H1 (cell line): ENCODE measurements around the gene DNASE1L1. TPM values are rescaled to one million over a fixed set of nuclear protein-coding genes. Genes with fewer than 3 reads are reported as not detected.
A peak's percentile ranks its signal among the peaks of the same experiment; 100 is the strongest.
"Not testable (repeated sequence)": the region's sequence is repeated elsewhere in the genome, so short reads cannot be mapped to it uniquely, and the experiment has no call there.

Experiments
- CTCF ChIA-PET: fragments of 300-600 bp; sonication (Branson Sonifier 250); formaldehyde crosslinking; loops from one replicate; lab custom pipeline; 2021; ENCODE audit not compliant: partially characterized antibody; lab: Charles Lee
- POLR2A ChIA-PET: fragments of 300-600 bp; sonication (Branson Sonifier 250); formaldehyde crosslinking; loops from one replicate; lab custom pipeline; 2021; ENCODE audit warnings: inconsistent platforms; ENCODE audit not compliant: partially characterized antibody; lab: Charles Lee
- DNase-seq, 2 experiments: peaks; one replicate each; pipeline versions ENCODE4 v3.0.0 to v3.0.0-alpha.2; 2010 to 2022; ENCODE audit warnings: low spot score in 2 of 2, low read depth in 1 of 2, mixed read lengths in 1 of 2
- FAIRE-seq: peaks from 2 replicates; lab custom pipeline; 2011; peaks lifted over from hg19 to GRCh38; lab: Jason Lieb, UNC
- H2AFZ ChIP-seq: 2 replicates; pipeline ENCODE4 v1.8.1; 2012; ENCODE audit warnings: low read length, inconsistent platforms
- H2AK5ac ChIP-seq: 2 replicates; pipeline ENCODE4 v1.6.1; 2013; ENCODE audit warnings: low read depth, low read length
- H2BK120ac ChIP-seq: replicated peaks from 2 replicates; pipeline ENCODE3; 2013; ENCODE audit warnings: low read depth, low read length, inconsistent platforms
- H2BK12ac ChIP-seq: 2 replicates; pipeline ENCODE4 v1.6.1; 2013; ENCODE audit warnings: low read depth, low read length
- H2BK15ac ChIP-seq: 2 replicates; pipeline ENCODE4 v1.6.1; 2013; ENCODE audit warnings: low read length
- H2BK20ac ChIP-seq: 2 replicates; pipeline ENCODE4 v1.6.1; 2013; ENCODE audit warnings: low read length
- H2BK5ac ChIP-seq: 2 replicates; pipeline ENCODE4 v1.6.1; 2013; ENCODE audit warnings: low read depth, low read length
- H3K14ac ChIP-seq: 2 replicates; pipeline ENCODE4 v1.6.1; 2013; ENCODE audit warnings: inconsistent platforms; ENCODE audit not compliant: insufficient read length
- H3K18ac ChIP-seq: 2 replicates; pipeline ENCODE4 v1.6.1; 2013; ENCODE audit warnings: low read length; ENCODE audit errors: extremely low read depth
- H3K23ac ChIP-seq: 2 replicates; pipeline ENCODE4 v1.6.1; 2013; ENCODE audit warnings: inconsistent platforms; ENCODE audit not compliant: insufficient read length
- H3K23me2 ChIP-seq: 2 replicates; pipeline ENCODE4 v1.6.1; 2013; ENCODE audit warnings: low read depth, low read length
- H3K27ac ChIP-seq: 2 replicates; pipeline ENCODE4 v1.6.1; 2011; ENCODE audit warnings: low read depth, low read length, inconsistent platforms
- H3K27me3 ChIP-seq, 4 experiments: replicated peaks in 1 of 4; 1 replicate in 1 of 4; 2 replicates in 3 of 4; pipeline versions ENCODE4 v1.6.1 to v1.8.1; 2011 to 2013; ENCODE audit warnings: low read length in 3 of 4, mild to moderate bottlenecking in 3 of 4, inconsistent platforms in 2 of 4, mixed read lengths in 2 of 4, moderate library complexity in 1 of 4; ENCODE audit not compliant: control insufficient read depth in 3 of 4, insufficient read depth in 3 of 4; ENCODE audit errors: extremely low read depth in 1 of 4
- H3K36me3 ChIP-seq, 4 experiments: 2 replicates each; pipeline versions ENCODE4 v1.6.1 to v1.8.1; 2011 to 2013; ENCODE audit warnings: mild to moderate bottlenecking in 4 of 4, low read length in 3 of 4, moderate library complexity in 2 of 4, control low read depth in 1 of 4, inconsistent platforms in 1 of 4; ENCODE audit not compliant: insufficient read depth in 4 of 4, control insufficient read depth in 2 of 4
- H3K4ac ChIP-seq: replicated peaks from 2 replicates; pipeline ENCODE3; 2013; ENCODE audit warnings: low read length, low read depth, mixed read lengths, inconsistent platforms; ENCODE audit not compliant: insufficient read length
- H3K4me1 ChIP-seq, 4 experiments: replicated peaks in 1 of 4; 1 replicate in 1 of 4; 2 replicates in 3 of 4; pipeline versions ENCODE4 v1.6.1 to v1.8.1; 2011 to 2013; ENCODE audit warnings: low read length in 3 of 4, inconsistent platforms in 2 of 4, mixed read lengths in 1 of 4; ENCODE audit not compliant: insufficient read depth in 4 of 4, control insufficient read depth in 3 of 4
- H3K4me2 ChIP-seq, 2 experiments: 2 replicates each; pipeline versions ENCODE4 v1.6.1 to v1.8.1; 2011 to 2013; ENCODE audit warnings: low read depth in 2 of 2, low read length in 2 of 2, control low read depth in 1 of 2, inconsistent platforms in 1 of 2, mild to moderate bottlenecking in 1 of 2; ENCODE audit not compliant: insufficient read depth in 1 of 2
- H3K4me3 ChIP-seq, 4 experiments: fragments of 200-600, 300-600 bp in 1 of 4; sonication (generic), shearing (Covaris generic), sonication (Bioruptor Twin) in 1 of 4; 2 replicates each; pipeline versions ENCODE4 v1.5.1 to v1.8.1; 2011 to 2016; ENCODE audit warnings: low read length in 4 of 4, low read depth in 3 of 4, control low read depth in 2 of 4, inconsistent platforms in 2 of 4, mild to moderate bottlenecking in 2 of 4, mixed read lengths in 1 of 4, moderate library complexity in 1 of 4; ENCODE audit not compliant: insufficient read depth in 2 of 4; ENCODE audit errors: extremely low read depth in 1 of 4
- H3K56ac ChIP-seq: replicated peaks from 2 replicates; pipeline ENCODE3; 2013; ENCODE audit warnings: low read depth, mild to moderate bottlenecking, mixed read lengths, low read length, inconsistent platforms; ENCODE audit not compliant: insufficient read length
- H3K79me1 ChIP-seq: 2 replicates; pipeline ENCODE4 v1.6.1; 2013; ENCODE audit warnings: low read depth, low read length, control low read depth
- H3K79me2 ChIP-seq, 2 experiments: 2 replicates each; pipeline versions ENCODE4 v1.6.1 to v1.8.1; 2012 to 2013; ENCODE audit warnings: low read length in 2 of 2, mild to moderate bottlenecking in 2 of 2, inconsistent platforms in 1 of 2; ENCODE audit not compliant: insufficient read depth in 2 of 2, control insufficient read depth in 1 of 2
- H3K9ac ChIP-seq, 4 experiments: replicated peaks in 1 of 4; 1 replicate in 1 of 4; 2 replicates in 3 of 4; pipeline versions ENCODE4 v1.6.1 to v1.8.1; 2011 to 2013; ENCODE audit warnings: low read depth in 3 of 4, low read length in 3 of 4, control low read depth in 2 of 4, mild to moderate bottlenecking in 2 of 4, moderate library complexity in 2 of 4, inconsistent platforms in 1 of 4; ENCODE audit errors: extremely low read depth in 1 of 4
- H3K9me3 ChIP-seq, 2 experiments: 2 replicates each; pipeline versions ENCODE4 v1.6.1 to v1.8.1; 2012 to 2013; ENCODE audit warnings: mild to moderate bottlenecking in 2 of 2, moderate library complexity in 2 of 2, control low read depth in 1 of 2, inconsistent platforms in 1 of 2, low read depth in 1 of 2, low read length in 1 of 2, mixed read lengths in 1 of 2; ENCODE audit not compliant: insufficient read depth in 2 of 2
- H4K20me1 ChIP-seq, 2 experiments: replicated peaks in 1 of 2; 2 replicates each; pipeline versions ENCODE3 to v1.8.1; 2011 to 2013; ENCODE audit warnings: inconsistent platforms in 2 of 2, low read length in 2 of 2, mild to moderate bottlenecking in 1 of 2; ENCODE audit not compliant: insufficient read depth in 2 of 2, control insufficient read depth in 1 of 2
- H4K5ac ChIP-seq: 2 replicates; pipeline ENCODE4 v1.6.1; 2013; ENCODE audit warnings: low read length, low read depth, mixed read lengths, inconsistent platforms; ENCODE audit not compliant: insufficient read length
- H4K8ac ChIP-seq: 2 replicates; pipeline ENCODE4 v1.8.0; 2013; ENCODE audit warnings: mild to moderate bottlenecking, moderate library complexity, low read length, inconsistent platforms; ENCODE audit not compliant: insufficient read depth; ENCODE audit errors: extremely low read depth
- H4K91ac ChIP-seq: replicated peaks from 2 replicates; pipeline ENCODE3; 2013; ENCODE audit warnings: low read length, mixed read lengths, inconsistent platforms; ENCODE audit not compliant: insufficient read length
- CREB1 ChIP-seq: IDR thresholded peaks from 2 replicates; pipeline ENCODE4 v1.6.1; 2012; ENCODE audit warnings: inconsistent platforms
- TAF1 ChIP-seq: IDR thresholded peaks from 2 replicates; pipeline ENCODE4 v1.6.1; 2011; ENCODE audit warnings: mild to moderate bottlenecking, low read depth, low read length
- TCF12 ChIP-seq: IDR thresholded peaks from 2 replicates; pipeline ENCODE4 v1.6.1; 2011; ENCODE audit warnings: low read depth, mild to moderate bottlenecking, low read length
- WGBS, 2 experiments: shearing (Covaris generic) in 1 of 2; methylation state at CpG; one replicate each; pipeline versions ENCODE4 v1.1.6 to v1.1.7; 2013 to 2015; ENCODE audit warnings: low lambda C conversion rate in 2 of 2, mixed read lengths in 2 of 2, inconsistent platforms in 1 of 2, low coverage in 1 of 2, missing lambda C conversion rate in 1 of 2; ENCODE audit not compliant: insufficient replicate concordance in 2 of 2, insufficient coverage in 1 of 2, insufficient read length in 1 of 2; ENCODE audit errors: extremely low coverage in 1 of 2, missing lambda C conversion rate in 1 of 2; 5-methylcytosine and 5-hydroxymethylcytosine counted together
- polyA plus RNA-seq, 7 experiments: library from polyadenylated mRNA; depleted of rRNA in 3 of 7; stranded (reverse) in 5 of 7; unstranded in 2 of 7; fragments of >200 nt in 5 of 7; fragments of 200-250 nt in 2 of 7; gene quantifications; 1 replicate in 5 of 7; 2 replicates in 1 of 7; 4 replicates in 1 of 7; pipeline versions ENCODE4 v1.2.1 to v1.2.3, GENCODE V29; 2011 to 2013; ENCODE audit warnings: missing spikeins in 2 of 7, mixed read lengths in 2 of 7
- total RNA-seq: library from RNA; stranded (reverse); fragmentation: NEBNext Ultra II Directional; extraction: Animal tissue kit (Norgen Biotek cat#: 25700); gene quantifications from 2 replicates; pipeline ENCODE4 v1.2.1, GENCODE V29; 2021

Gene DNASE1L1
- total and polyA plus RNA-seq, 2 of the 8 experiments (the other 6 are each of a cell fraction or from before 2014, with no cell fraction given) = 8.7 to 30.0 TPM

DNA sequence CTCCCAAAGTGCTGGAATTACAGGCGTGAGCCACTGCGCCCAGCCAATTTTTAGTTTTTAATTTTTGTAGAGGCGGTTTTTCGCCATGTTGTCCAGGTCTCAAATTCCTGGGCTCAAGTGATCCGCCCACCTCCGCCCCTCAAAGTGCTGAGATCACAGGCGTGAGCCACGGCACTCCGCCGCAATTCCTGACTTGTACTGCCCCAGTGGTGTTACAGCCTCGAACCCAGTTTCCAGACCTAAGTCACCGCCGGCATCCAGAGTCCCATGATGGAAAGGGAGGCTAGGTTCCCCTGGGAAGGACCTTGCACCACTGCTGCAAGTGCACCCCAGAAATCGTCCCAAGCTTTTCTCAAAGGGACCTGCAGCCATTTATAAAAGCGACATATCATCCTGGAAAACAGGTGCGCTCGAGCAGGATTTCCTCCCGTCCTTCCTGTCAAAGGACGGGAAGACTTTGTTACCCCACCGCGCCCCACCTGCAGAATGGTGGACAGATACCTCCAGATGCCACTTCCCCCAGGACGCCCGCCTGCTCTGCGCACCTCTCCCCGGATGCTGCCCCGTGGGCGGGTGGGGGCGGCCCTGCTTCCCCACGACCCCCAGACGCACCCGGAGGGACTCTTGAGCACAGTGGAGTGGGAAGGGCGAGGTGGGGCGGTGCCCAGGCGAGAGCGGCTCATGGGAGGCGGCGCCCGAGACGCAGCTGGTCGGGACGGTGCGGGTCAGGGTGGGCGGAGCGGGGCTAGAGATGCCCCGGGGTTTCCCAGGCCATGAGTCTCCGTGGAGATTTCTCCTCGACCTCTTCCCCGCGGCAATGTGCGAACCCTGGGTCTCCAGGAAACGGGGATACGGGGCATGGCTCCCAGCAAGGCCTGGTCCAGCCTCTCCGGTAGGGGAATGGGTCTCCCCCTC is 11.8 kb downstream of the DNASE1L1 start (continued):
- TF ChIP-seq CREB1 (no peak), TAF1 (0 out of 2 replicates have a peak, but pooled peaks have one; percentile 3), TCF12 (no peak)

DNA sequence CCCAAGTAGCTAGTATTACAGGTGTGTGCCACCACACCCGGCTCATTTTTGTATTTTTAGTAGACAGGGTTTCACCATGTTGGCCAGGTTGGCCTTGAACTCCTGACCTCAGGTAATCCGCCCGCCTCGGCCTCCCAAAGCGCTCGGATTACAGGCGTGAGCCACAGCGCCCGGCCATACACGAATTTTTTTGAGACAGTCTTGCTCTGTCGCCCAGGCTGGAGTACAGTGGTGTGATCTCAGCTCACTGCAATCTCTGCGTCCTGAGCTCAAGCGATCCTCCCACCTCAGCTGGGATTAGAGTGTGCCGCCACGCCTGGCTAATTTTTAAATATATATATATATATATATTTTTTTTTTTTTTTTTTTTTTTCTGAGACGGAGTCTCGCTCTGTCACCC is 12.7 kb downstream of the DNASE1L1 start:
- H4K91ac ChIP-seq, H3K79me1 ChIP-seq, H2AFZ ChIP-seq, H3K23me2 ChIP-seq, H3K14ac ChIP-seq, H3K4me3 ChIP-seq, H2AK5ac ChIP-seq, H2BK120ac ChIP-seq, H2BK20ac ChIP-seq, FAIRE-seq, H3K23ac ChIP-seq, H4K8ac ChIP-seq, H3K9ac ChIP-seq, H4K5ac ChIP-seq, H3K4ac ChIP-seq, DNase-seq, H4K20me1 ChIP-seq, H2BK12ac ChIP-seq, H3K27ac ChIP-seq, H2BK5ac ChIP-seq, H3K18ac ChIP-seq, H3K9me3 ChIP-seq, H2BK15ac ChIP-seq, H3K4me1 ChIP-seq, H3K27me3 ChIP-seq, H3K56ac ChIP-seq: not testable (repeated sequence)
- ChIA-PET POLR2A (interaction anchor here (1.1 to 8.4 kb wide), 11 partner anchors 13 to 131 kb away, joined by 3 to 124 read pairs (median 36); partner anchors contain the start of genes ATP6AP1, DNASE1L1, EMD and FLNA), CTCF (interaction anchor here (0.6 to 4.9 kb wide), 3 partner anchors 23 to 138 kb away, joined by 3 to 20 read pairs (median 4); partner anchors contain the start of gene FLNA)
- H3K79me2 ChIP-seq = peaks cover 0 to 15% of the 10 kb centered on the region in 2 experiments; a peak in 2 of 4 replicates
- H3K36me3 ChIP-seq = peaks cover 13 to 25% (median 19%) of the 10 kb centered on the region in 4 experiments
- H3K4me2 ChIP-seq = peak overlapping the region in 1 of 2 experiments; percentile 85; a peak in 2 of 4 replicates
- WGBS, 2 experiments = 90% methylated on average over 4 of the region's 17 CpGs; no CpG with 5 or more reads in 1 of the 2 experiments
